Esophagus muscularis mucosa (tissue), 4 donors: ENCODE data around the gene RAB11FIP3.

Source experiments
- EP300 ChIP-seq: sonication (generic); formaldehyde crosslinking; IDR thresholded peaks from one replicate; pipeline ENCODE4 v1.6.1; 2017; ENCODE audit warnings: antibody characterized with exemption
- POLR2AphosphoS5 ChIP-seq, 2 donors: sonication (generic); formaldehyde crosslinking; IDR thresholded peaks; one replicate each; pipeline ENCODE4 v1.6.1; 2017; ENCODE audit warnings: antibody characterized with exemption in 2 of 2
- TF ChIP-seq, protein P1 (sequence below), 3 experiments: fragments of 200-600 bp in 2 of 3; fragments of 450-650 bp in 1 of 3; sonication (generic) in 2 of 3; IDR thresholded peaks; one replicate each; pipeline ENCODE4 v1.5.1; 2017 to 2019; ENCODE audit warnings: antibody characterized with exemption in 3 of 3, mild to moderate bottlenecking in 2 of 3, moderate library complexity in 1 of 3

DNA sequence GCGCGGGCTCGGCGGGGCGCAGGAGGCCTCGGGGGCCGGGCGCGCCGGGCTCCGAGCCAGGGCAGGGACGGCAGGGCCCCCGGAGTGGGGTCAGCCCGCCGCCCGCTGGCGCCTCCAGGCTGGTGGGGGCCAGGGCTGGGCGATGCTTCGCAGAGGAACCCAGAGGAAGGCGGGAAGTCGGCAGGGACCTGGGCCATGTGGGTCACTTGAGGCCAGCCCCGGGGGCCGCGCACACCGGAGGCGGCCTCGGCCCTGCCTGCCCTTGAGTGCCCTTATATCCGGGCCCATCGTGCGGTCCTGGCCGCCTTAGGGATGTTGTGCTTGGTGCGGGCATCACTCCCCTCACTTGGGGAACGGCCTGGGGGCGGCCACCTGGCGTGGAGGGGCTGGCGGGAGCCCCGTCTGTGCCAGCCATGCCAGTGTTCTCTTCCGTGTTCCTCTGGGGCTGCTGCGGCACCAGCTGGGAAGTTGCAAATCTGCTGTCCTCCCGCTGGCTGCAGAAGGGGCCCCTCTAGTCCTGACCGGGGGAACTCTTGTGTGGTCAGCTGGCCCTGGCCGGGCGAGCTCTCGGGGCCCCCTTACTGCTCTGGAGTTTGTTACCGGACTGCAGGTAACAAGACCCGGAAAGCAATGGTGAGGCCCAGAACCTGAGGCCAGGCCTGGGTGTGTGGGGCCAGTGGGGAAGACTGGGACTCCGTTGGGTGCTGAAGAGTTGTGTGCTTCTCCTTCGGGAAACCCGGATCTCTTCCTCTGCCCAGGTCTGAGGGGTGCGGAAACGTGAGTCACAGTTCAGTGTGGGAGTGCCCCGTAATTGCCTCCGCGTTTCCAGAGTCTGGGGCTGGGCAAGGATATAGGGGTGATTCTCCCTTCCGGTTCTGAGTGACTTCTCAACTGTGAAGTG lies 102.9 kb downstream of the RAB11FIP3 start:
- TF ChIP-seq, protein P1, sequence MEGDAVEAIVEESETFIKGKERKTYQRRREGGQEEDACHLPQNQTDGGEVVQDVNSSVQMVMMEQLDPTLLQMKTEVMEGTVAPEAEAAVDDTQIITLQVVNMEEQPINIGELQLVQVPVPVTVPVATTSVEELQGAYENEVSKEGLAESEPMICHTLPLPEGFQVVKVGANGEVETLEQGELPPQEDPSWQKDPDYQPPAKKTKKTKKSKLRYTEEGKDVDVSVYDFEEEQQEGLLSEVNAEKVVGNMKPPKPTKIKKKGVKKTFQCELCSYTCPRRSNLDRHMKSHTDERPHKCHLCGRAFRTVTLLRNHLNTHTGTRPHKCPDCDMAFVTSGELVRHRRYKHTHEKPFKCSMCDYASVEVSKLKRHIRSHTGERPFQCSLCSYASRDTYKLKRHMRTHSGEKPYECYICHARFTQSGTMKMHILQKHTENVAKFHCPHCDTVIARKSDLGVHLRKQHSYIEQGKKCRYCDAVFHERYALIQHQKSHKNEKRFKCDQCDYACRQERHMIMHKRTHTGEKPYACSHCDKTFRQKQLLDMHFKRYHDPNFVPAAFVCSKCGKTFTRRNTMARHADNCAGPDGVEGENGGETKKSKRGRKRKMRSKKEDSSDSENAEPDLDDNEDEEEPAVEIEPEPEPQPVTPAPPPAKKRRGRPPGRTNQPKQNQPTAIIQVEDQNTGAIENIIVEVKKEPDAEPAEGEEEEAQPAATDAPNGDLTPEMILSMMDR (IDR thresholded peaks at IDR 0.05): no peak
- no peak for TF ChIP-seq POLR2AphosphoS5 (IDR thresholded peaks at IDR 0.05)
- TF ChIP-seq EP300: no peak
